Endothelial cell of umbilical vein (primary cell): Measurements from ENCODE around the gene PBX2. TPM values are rescaled to one million over a fixed set of nuclear protein-coding genes. Genes with fewer than 3 reads are reported as not detected.

ENCODE experiments used
- Bru-seq: library from RNA; stranded (reverse); fragments of 400-500 nt; gene quantifications from one replicate; lab custom pipeline; 2021; lab: Mats Ljungman, UMichigan
- BruChase-seq, 2 experiments: library from RNA; stranded (reverse); fragments of 400-500 nt; gene quantifications; one replicate each; lab custom pipeline; 2021; lab: Mats Ljungman, UMichigan
- BruUV-seq: library from RNA; stranded (reverse); fragments of 400-500 nt; replicated peaks from 2 replicates; lab custom pipeline; 2021; lab: Mats Ljungman, UMichigan
- CTCF ChIA-PET: fragments of 300-600, 350-600 bp; sonication (Branson Sonifier 250); formaldehyde crosslinking; loops from one replicate; lab custom pipeline; 2021; ENCODE audit warnings: antibody characterized with exemption, inconsistent platforms; lab: Charles Lee
- POLR2A ChIA-PET: fragments of 300-600, 350-600 bp; sonication (Branson Sonifier 250); formaldehyde crosslinking; loops from one replicate; lab custom pipeline; 2021; ENCODE audit warnings: antibody characterized with exemption, inconsistent platforms; lab: Charles Lee
- DNase-seq: peaks from one replicate; pipeline ENCODE4 v3.0.0-alpha.2; 2011; ENCODE audit warnings: low read depth, low spot score
- FAIRE-seq: peaks from 2 replicates; lab custom pipeline; 2011; peaks lifted over from hg19 to GRCh38; lab: Jason Lieb, UNC
- H2AFZ ChIP-seq: 2 replicates; pipeline ENCODE4 v1.6.0; 2012; ENCODE audit warnings: low read depth, low read length, control low read depth, inconsistent platforms
- H3K27ac ChIP-seq: 2 replicates; pipeline ENCODE4 v1.5.1; 2011; ENCODE audit warnings: low read depth, mild to moderate bottlenecking, control low read depth, low read length, moderate library complexity; ENCODE audit not compliant: insufficient read depth
- H3K27me3 ChIP-seq, 2 experiments: 2 replicates each; pipeline versions ENCODE4 v1.6.0 to v1.6.1; 2011; ENCODE audit warnings: low read length in 2 of 2, mixed read lengths in 1 of 2; ENCODE audit not compliant: control insufficient read depth in 2 of 2, insufficient read depth in 2 of 2
- H3K36me3 ChIP-seq, 2 experiments: 2 replicates in 1 of 2; 3 replicates in 1 of 2; pipeline ENCODE4 v1.5.1; 2011; ENCODE audit warnings: low read length in 2 of 2, mild to moderate bottlenecking in 1 of 2, moderate library complexity in 1 of 2; ENCODE audit not compliant: control insufficient read depth in 2 of 2, insufficient read depth in 2 of 2; ENCODE audit errors: extremely low read depth in 1 of 2
- H3K4me1 ChIP-seq: 3 replicates; pipeline ENCODE4 v1.5.1; 2011; ENCODE audit warnings: mild to moderate bottlenecking, low read length; ENCODE audit not compliant: control insufficient read depth, insufficient read depth; ENCODE audit errors: extremely low read depth
- H3K4me2 ChIP-seq: 2 replicates; pipeline ENCODE4 v1.6.1; 2011; ENCODE audit warnings: low read length, control low read depth, mixed read lengths; ENCODE audit not compliant: insufficient read depth
- H3K4me3 ChIP-seq, 3 experiments: fragments of 200-600 bp in 1 of 3; sonication (generic), shearing (Covaris generic) in 1 of 3; replicated peaks in 1 of 3; 2 replicates each; pipeline ENCODE4 v1.5.1; 2011 to 2016; ENCODE audit warnings: control low read depth in 3 of 3, low read length in 3 of 3, mild to moderate bottlenecking in 2 of 3, inconsistent platforms in 1 of 3, low read depth in 1 of 3, moderate library complexity in 1 of 3; ENCODE audit not compliant: insufficient read depth in 1 of 3
- H3K79me2 ChIP-seq: 2 replicates; pipeline ENCODE4 v1.6.0; 2012; ENCODE audit warnings: low read length, inconsistent platforms; ENCODE audit not compliant: control insufficient read depth, insufficient read depth
- H3K9ac ChIP-seq: replicated peaks from 2 replicates; pipeline ENCODE3; 2011; ENCODE audit warnings: low read length, control low read depth; ENCODE audit not compliant: insufficient read depth; ENCODE audit errors: extremely low read depth
- H3K9me1 ChIP-seq: replicated peaks from 3 replicates; pipeline ENCODE4 v1.6.0; 2011; ENCODE audit warnings: mild to moderate bottlenecking, low read length; ENCODE audit not compliant: control insufficient read depth, insufficient read depth; ENCODE audit errors: extremely low read depth
- H3K9me3 ChIP-seq: replicated peaks from 2 replicates; pipeline ENCODE4 v1.5.1; 2012; ENCODE audit warnings: low read length, inconsistent platforms; ENCODE audit not compliant: control insufficient read depth, insufficient read depth
- H4K20me1 ChIP-seq: replicated peaks from 2 replicates; pipeline ENCODE3; 2011; ENCODE audit warnings: mild to moderate bottlenecking, low read length; ENCODE audit not compliant: control insufficient read depth, insufficient read depth; ENCODE audit errors: extremely low read depth
- EZH2 ChIP-seq: IDR thresholded peaks from 2 replicates; pipeline ENCODE4 v1.6.1; 2012; ENCODE audit warnings: borderline replicate concordance, low read depth, mild to moderate bottlenecking, moderate library complexity, low read length, inconsistent platforms; ENCODE audit not compliant: severe bottlenecking
- POLR2A ChIP-seq: IDR thresholded peaks from 2 replicates; pipeline ENCODE4 v1.6.1; 2012; ENCODE audit warnings: low read depth, mild to moderate bottlenecking, control low read depth, low read length
- POLR2AphosphoS5 ChIP-seq: IDR thresholded peaks from 2 replicates; pipeline ENCODE4 v1.6.1; 2012; ENCODE audit warnings: low read depth, mild to moderate bottlenecking, control low read depth, low read length, moderate library complexity; ENCODE audit not compliant: insufficient read depth
- dilution Hi-C: fragments of 300-500 bp; cut with MboI; formaldehyde crosslinking; loops from one replicate; pipeline ENCODE4 v1.15.0; 2019; ENCODE audit warnings: low sequenced_read_pairs; ENCODE audit not compliant: extremely low pct_ligation_motif_present
- intact Hi-C: fragments of 100-400 bp; cut with micrococcal nuclease; formaldehyde crosslinking; loops from one replicate; pipeline ENCODE4 v1.10.0; 2022
- long read RNA-seq: library from polyadenylated mRNA; stranded (forward); transcript quantifications from one replicate; pipeline ENCODE4 v2.0.0, GENCODE V29; 2021
- polyA minus RNA-seq, 3 experiments: library from RNA; depleted of rRNA, polyadenylated mRNA; stranded (reverse); fragments of >200 nt; gene quantifications; 1 replicate in 1 of 3; 2 replicates in 2 of 3; pipeline ENCODE4 v1.2.3, GENCODE V29; 2011
- polyA plus RNA-seq, 4 experiments: library from polyadenylated mRNA; depleted of rRNA in 3 of 4; stranded (reverse) in 3 of 4; unstranded in 1 of 4; fragments of >200 nt; gene quantifications; 2 replicates each; pipeline versions ENCODE4 v1.2.1 to v1.2.3, GENCODE V29; 2011 to 2012; ENCODE audit warnings: missing spikeins in 1 of 4
- total RNA-seq: library from RNA; stranded (reverse); gene quantifications from 2 replicates; pipeline ENCODE4 v1.2.3, GENCODE V29; 2021
- TF ChIP-seq, protein P1 (sequence below): IDR thresholded peaks from 2 replicates; pipeline ENCODE4 v1.6.1; 2011; ENCODE audit not compliant: insufficient read depth, insufficient read length

Gene PBX2, protein sequence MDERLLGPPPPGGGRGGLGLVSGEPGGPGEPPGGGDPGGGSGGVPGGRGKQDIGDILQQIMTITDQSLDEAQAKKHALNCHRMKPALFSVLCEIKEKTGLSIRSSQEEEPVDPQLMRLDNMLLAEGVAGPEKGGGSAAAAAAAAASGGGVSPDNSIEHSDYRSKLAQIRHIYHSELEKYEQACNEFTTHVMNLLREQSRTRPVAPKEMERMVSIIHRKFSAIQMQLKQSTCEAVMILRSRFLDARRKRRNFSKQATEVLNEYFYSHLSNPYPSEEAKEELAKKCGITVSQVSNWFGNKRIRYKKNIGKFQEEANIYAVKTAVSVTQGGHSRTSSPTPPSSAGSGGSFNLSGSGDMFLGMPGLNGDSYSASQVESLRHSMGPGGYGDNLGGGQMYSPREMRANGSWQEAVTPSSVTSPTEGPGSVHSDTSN
- total RNA-seq (95.9 and 100 TPM in 2 replicates), polyA plus RNA-seq (75.5 and 82.3 TPM in 2 replicates), polyA minus RNA-seq (80.9 and 94.8 TPM in 2 replicates), Bru-seq, nascent RNA (percentile 81 among the genes with signal in this experiment), BruChase-seq, experiment 1, labeled RNA remaining after a 6-hour chase (percentile 98 among the genes with signal in this experiment), BruChase-seq, experiment 2, labeled RNA remaining after a 2-hour chase (percentile 97 among the genes with signal in this experiment)
- polyA plus RNA-seq (2011; cell fraction: cytosol; rRNA removed) = 58.2 and 74.0 TPM in 2 replicates
- polyA plus RNA-seq (2011; cell fraction: nucleus; rRNA removed) = 292 and 336 TPM in 2 replicates
- polyA plus RNA-seq (2012) = 46.3 and 49.9 TPM in 2 replicates
- 15.5 TPM for polyA minus RNA-seq (2011; cell fraction: cytosol; rRNA and poly(A)+ RNA removed)
- polyA minus RNA-seq (2011; cell fraction: nucleus; rRNA and poly(A)+ RNA removed) = 75.3 and 93.4 TPM in 2 replicates
- long read RNA-seq, transcript PBX2-201 (9 exons, 3,205 nt) = major isoform, 7 of 34 reads
- long read RNA-seq, partial matches to known transcripts = 3 of 34 reads
- long read RNA-seq, other reads (novel, unspliced or antisense) = 23 of 34 reads

DNA sequence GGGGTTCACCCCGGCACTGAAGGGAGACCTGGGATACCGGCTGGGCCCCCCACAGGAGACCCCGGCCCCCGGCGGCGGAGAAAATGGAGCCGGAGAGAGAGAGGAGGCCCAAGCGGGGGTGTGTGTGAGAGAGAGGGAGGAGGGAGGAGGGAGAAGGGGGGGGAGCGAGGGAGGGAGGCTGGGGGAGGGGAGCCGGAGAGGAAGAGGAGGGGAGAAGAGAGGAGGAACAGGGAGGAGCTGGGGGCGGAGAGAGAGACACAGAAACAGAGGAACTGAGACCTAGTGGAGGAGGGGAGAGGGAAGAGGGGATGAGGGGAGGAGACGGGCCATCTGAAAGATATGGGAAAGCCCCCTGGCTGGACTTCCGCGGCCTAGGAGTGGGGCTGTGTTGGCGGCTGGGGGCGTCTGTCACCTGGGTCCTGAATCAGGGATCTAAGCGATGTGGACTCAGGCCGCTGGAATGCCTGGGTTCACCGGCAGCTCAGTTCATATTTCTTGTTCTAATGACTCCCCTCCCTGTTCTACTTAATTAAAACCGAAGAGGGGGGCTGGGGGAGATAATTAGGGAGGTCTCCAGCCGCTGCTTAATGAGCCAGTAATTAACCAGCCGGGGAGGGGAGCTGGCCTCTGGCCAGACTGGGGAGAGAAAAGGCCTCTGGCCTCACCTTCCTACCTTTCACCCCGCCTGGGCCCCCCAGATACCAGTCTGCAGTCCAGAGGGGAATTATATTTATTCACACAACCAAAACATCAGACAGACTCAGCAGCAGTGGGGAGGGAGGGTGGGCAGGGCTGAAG is at the start of gene PBX2:
Gene PBX2 (minus strand): TSS at position 149 of the 798 bp plus-strand sequence. CDS start 287 bp downstream, outside the sequence.
- peak; percentile 92 for FAIRE-seq

More for the DNA sequence above, at the start of gene PBX2:
- Histone ChIP-seq H3K4me1 (peaks cover 47% of the 10 kb centered on the region), H3K4me3 (peak within 1 kb of the TSS; percentile 32 to 83 (median 73)), H3K27ac (peak within 1 kb of the TSS; percentile 83), H3K9me1 (no peaks in the 10 kb centered on the region), H3K9me3 (no peaks in the 10 kb centered on the region), H3K9ac (peak within 1 kb of the TSS; percentile 80), H3K4me2 (peak within 1 kb of the TSS; percentile 89), H2AFZ (no peak within 1 kb of the TSS), H3K79me2 (peaks cover 23% of the 10 kb centered on the region), H3K27me3 (no peaks in the 10 kb centered on the region), H3K36me3 (peaks cover 0 to 16% of the 10 kb centered on the region in 2 experiments), H4K20me1 (no peaks in the 10 kb centered on the region)
- TF ChIP-seq, protein P1, sequence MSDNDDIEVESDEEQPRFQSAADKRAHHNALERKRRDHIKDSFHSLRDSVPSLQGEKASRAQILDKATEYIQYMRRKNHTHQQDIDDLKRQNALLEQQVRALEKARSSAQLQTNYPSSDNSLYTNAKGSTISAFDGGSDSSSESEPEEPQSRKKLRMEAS = no peak
- TF ChIP-seq POLR2A (peak; percentile 53), POLR2AphosphoS5 (peak; percentile 57), EZH2 (no peak)
- intact Hi-C loops = loop anchor here (1.0 to 10.0 kb wide), 4 partner anchors 12 to 525 kb away; partner anchors contain the start of genes ATF6B, C6orf47, CSNK2B and GPANK1
- POLR2A ChIA-PET = interaction anchor here (0.6 to 1.0 kb wide), 2 partner anchors 13 to 511 kb away, joined by 3 to 5 read pairs; no protein-coding TSS in a partner anchor
- BruUV-seq = TSS peak; percentile 67
- DNase-seq = peak; percentile 93
- CTCF ChIA-PET = interaction anchor here (0.6 to 1.8 kb wide), 6 partner anchors 13 to 96 kb away, joined by 3 to 6 read pairs (median 4); partner anchors contain the start of genes ATF6B and FKBPL
- dilution Hi-C loops = no loop called here
